Amniotic stem cell (primary cell): ENCODE data around the gene SMURF1.

Experiments used
- DNase-seq: peaks from one replicate; lab custom pipeline; 2025; lab: John Stamatoyannopoulos, UW

The SMURF1 gene

GRCh38 chr7:99029466-99030435, 114.2 kb downstream of the SMURF1 start:
- no peak for DNase-seq

GRCh38 chr7:99028261-99028973, 115.5 kb downstream of the SMURF1 start:
- DNase-seq, result no peak

- no peak for DNase-seq
Observed at GRCh38 chr7:99027841-99028240, 116.1 kb downstream of the SMURF1 start.

- no peak for DNase-seq
Observed at GRCh38 chr7:99027241-99027640, 116.7 kb downstream of the SMURF1 start.

GRCh38 chr7:99024066-99024465, 119.8 kb downstream of the SMURF1 start:
- DNase-seq, result no peak

GRCh38 chr7:99021941-99022560, 121.9 kb downstream of the SMURF1 start:
- DNase-seq, result no peak

GRCh38 chr7:99020413-99020715, 123.5 kb downstream of the SMURF1 start:
- DNase-seq, result no peak

GRCh38 chr7:99019523-99020412, 124.1 kb downstream of the SMURF1 start:
- DNase-seq, result no peak

- DNase-seq, result no peak
Observed at GRCh38 chr7:99016196-99016595, 127.7 kb downstream of the SMURF1 start.

- no peak for DNase-seq
Observed at GRCh38 chr7:99014113-99014985, 129.6 kb downstream of the SMURF1 start.

GRCh38 chr7:99013266-99014112, 130.4 kb downstream of the SMURF1 start:
- no peak for DNase-seq

GRCh38 chr7:99012722-99013121, 131.2 kb downstream of the SMURF1 start:
- no peak for DNase-seq

- DNase-seq, result no peak
Observed at GRCh38 chr7:99011706-99012404, 132.1 kb downstream of the SMURF1 start.

- DNase-seq, result no peak
Observed at GRCh38 chr7:99011341-99011705, 132.6 kb downstream of the SMURF1 start.

GRCh38 chr7:99010281-99010680, 133.6 kb downstream of the SMURF1 start:
- DNase-seq, result no peak

- no peak for DNase-seq
Observed at GRCh38 chr7:99008921-99009530, 134.9 kb downstream of the SMURF1 start.

- DNase-seq, result no peak
Observed at GRCh38 chr7:99008181-99008631, 135.7 kb downstream of the SMURF1 start.

GRCh38 chr7:99006739-99007424, 137.0 kb downstream of the SMURF1 start:
- no peak for DNase-seq
